Erythroblast (primary cell): ENCODE results near the gene RNF220.

Experiments used
- GATA1 ChIP-seq: IDR thresholded peaks from 2 replicates; pipeline ENCODE4 v1.6.1; 2011; ENCODE audit warnings: low read depth, mild to moderate bottlenecking, control low read depth, low read length, moderate library complexity
- POLR2A ChIP-seq: IDR thresholded peaks from 2 replicates; pipeline ENCODE4 v1.6.1; 2011; ENCODE audit warnings: mild to moderate bottlenecking, low read length

- TF ChIP-seq POLR2A: no peak
- no peak for TF ChIP-seq GATA1
Observed at GRCh38 chr1:44454704-44455103, 49.6 kb downstream of the RNF220 start.
